ENCODE measurements around the gene THRSP. TPM values are rescaled to one million over a fixed set of nuclear protein-coding genes. Genes with fewer than 3 reads are reported as not detected.

The THRSP gene
- total RNA-seq, 2 experiments from 2014 or later: not detected

DNA sequence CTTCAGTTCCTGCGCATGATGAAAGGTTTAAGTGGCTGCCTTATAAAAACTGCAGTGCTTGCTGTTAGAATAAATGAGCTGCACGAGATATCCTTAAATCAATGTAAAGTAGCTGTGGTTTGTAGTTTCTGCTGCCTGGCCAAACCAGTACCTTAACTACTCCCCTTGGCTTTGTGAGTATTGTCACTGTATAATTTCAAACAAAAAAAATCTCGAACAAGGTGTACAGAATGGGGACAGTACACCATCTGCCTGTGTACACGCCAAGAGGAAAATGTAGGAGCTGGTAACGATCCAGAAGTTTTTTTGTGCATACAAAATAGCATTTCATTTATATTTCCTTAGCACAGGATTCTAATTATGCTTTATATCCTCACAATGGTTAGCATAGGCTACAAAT lies 36.6 kb downstream of the THRSP start:
- no peak overlapping the region for H3K4me3 ChIP-seq (ENCODE audit: low read length)
- ATAC-seq (ENCODE audit: poor library complexity) (no peak), DNase-seq (no peak)
- POLR2A ChIA-PET: no interaction called here
- no peaks in the 10 kb centered on the region for H3K9me3 Mint-ChIP-seq
- no peak overlapping the region for H3K4me3 Mint-ChIP-seq
- H3K36me3 Mint-ChIP-seq (ENCODE audit: low read depth): peaks cover 58% of the 10 kb centered on the region
- no peak overlapping the region for H3K27ac Mint-ChIP-seq
- no peaks in the 10 kb centered on the region for H3K27me3 Mint-ChIP-seq
- CTCF ChIA-PET: no interaction called here
- intact Hi-C loops (cut with DNase I, micrococcal nuclease): no loop called here
- TF ChIP-seq, protein P1, sequence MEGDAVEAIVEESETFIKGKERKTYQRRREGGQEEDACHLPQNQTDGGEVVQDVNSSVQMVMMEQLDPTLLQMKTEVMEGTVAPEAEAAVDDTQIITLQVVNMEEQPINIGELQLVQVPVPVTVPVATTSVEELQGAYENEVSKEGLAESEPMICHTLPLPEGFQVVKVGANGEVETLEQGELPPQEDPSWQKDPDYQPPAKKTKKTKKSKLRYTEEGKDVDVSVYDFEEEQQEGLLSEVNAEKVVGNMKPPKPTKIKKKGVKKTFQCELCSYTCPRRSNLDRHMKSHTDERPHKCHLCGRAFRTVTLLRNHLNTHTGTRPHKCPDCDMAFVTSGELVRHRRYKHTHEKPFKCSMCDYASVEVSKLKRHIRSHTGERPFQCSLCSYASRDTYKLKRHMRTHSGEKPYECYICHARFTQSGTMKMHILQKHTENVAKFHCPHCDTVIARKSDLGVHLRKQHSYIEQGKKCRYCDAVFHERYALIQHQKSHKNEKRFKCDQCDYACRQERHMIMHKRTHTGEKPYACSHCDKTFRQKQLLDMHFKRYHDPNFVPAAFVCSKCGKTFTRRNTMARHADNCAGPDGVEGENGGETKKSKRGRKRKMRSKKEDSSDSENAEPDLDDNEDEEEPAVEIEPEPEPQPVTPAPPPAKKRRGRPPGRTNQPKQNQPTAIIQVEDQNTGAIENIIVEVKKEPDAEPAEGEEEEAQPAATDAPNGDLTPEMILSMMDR (IDR thresholded peaks at IDR 0.05): no peak
- no peaks in the 10 kb centered on the region for H3K4me1 ChIP-seq (ENCODE audit: insufficient read depth, low read length)
- H3K36me3 ChIP-seq (ENCODE audit: insufficient read depth, low read length): peaks cover 31% of the 10 kb centered on the region
- H3K9me3 ChIP-seq (ENCODE audit: control insufficient read depth in 1 of 2, insufficient read depth in 1 of 2, low read length in 2 of 2): no peaks in the 10 kb centered on the region
- H3K4me1 Mint-ChIP-seq (ENCODE audit: low read depth): no peaks in the 10 kb centered on the region
- H3K27me3 ChIP-seq (ENCODE audit: control insufficient read depth in 1 of 2, insufficient read depth in 2 of 2, low read length in 2 of 2): no peaks in the 10 kb centered on the region
- no peak overlapping the region for H3K27ac ChIP-seq (ENCODE audit: low read depth in 1 of 2, low read length in 2 of 2)

- intact Hi-C loops (cut with DNase I, micrococcal nuclease): no loop called here
- H3K27ac Mint-ChIP-seq: no peak overlapping the region
Measured at GRCh38 chr11:78100676-78101472, 37.2 kb downstream of the THRSP start.

DNA sequence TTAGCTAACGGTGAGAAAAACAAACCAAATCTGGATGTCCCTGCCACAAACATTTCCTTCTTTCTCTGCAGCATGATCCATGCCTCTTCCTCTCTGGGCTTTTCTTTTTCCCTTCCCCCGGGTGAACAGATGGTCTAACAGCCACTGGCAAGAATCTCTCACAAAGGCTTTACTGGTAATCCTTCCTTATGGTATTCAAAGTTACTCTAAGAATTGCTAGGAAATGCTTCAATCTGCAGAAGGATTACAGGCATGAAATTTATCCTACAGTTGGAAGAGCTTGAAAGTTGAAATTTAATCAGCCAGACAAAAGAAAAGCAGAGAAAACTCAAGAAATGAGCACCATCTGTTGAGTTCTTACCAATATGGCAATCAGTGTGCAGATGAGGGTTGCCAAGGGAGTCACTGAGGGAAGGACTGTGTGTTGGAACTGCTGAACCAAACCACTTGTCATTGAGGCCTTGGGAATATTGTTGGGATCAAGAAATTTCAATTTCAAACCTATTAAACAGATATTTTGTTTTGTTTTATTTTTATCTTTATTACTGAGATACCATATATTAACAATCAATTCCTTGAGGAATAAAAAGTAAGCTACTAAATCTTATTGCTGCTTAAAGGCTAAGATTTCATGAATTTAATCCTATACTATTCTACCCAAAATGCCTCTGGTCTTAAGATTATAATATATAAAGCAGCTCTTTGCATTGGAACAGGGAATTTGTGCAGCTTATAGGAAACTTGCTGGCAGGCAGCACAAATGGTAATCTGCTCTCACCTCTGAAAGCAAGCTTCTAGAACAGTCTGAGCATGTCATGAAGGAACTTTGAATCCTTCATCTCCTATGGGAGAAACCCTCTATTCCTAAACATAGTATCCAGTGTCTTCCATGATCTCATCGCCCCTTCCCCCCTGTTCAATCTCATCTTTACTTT lies 45.7 kb downstream of the THRSP start:
- ChIA-PET CTCF (no interaction called here), POLR2A (no interaction called here)
- H3K27ac Mint-ChIP-seq: no peak overlapping the region

More at GRCh38 chr11:78100676-78101472, 37.2 kb downstream of the THRSP start:
- no peaks in the 10 kb centered on the region for H3K4me1 Mint-ChIP-seq (ENCODE audit: low read depth)
- no peaks in the 10 kb centered on the region for H3K27me3 Mint-ChIP-seq
- Histone ChIP-seq H3K36me3 (ENCODE audit: insufficient read depth, low read length) (peaks cover 31% of the 10 kb centered on the region), H3K4me1 (ENCODE audit: insufficient read depth, low read length) (no peaks in the 10 kb centered on the region), H3K27me3 (ENCODE audit: control insufficient read depth in 1 of 2, insufficient read depth in 2 of 2, low read length in 2 of 2) (no peaks in the 10 kb centered on the region), H3K4me3 (ENCODE audit: low read length) (no peak overlapping the region), H3K9me3 (ENCODE audit: control insufficient read depth in 1 of 2, insufficient read depth in 1 of 2, low read length in 2 of 2) (no peaks in the 10 kb centered on the region), H3K27ac (ENCODE audit: low read depth in 1 of 2, low read length in 2 of 2) (no peak overlapping the region)
- H3K9me3 Mint-ChIP-seq: no peaks in the 10 kb centered on the region
- no peak for ATAC-seq (ENCODE audit: poor library complexity)
- H3K4me3 Mint-ChIP-seq: no peak overlapping the region
- POLR2A ChIA-PET: no interaction called here
- DNase-seq: no peak
- H3K36me3 Mint-ChIP-seq (ENCODE audit: low read depth): peaks cover 60% of the 10 kb centered on the region
- CTCF ChIA-PET: no interaction called here
- TF ChIP-seq, protein P1 (IDR thresholded peaks at IDR 0.05): no peak

More for the DNA sequence above, 45.7 kb downstream of the THRSP start:
- TF ChIP-seq, protein P1 (IDR thresholded peaks at IDR 0.05): no peak
- Mint-ChIP-seq H3K4me3 (no peak overlapping the region), H3K9me3 (no peaks in the 10 kb centered on the region), H3K36me3 (ENCODE audit: low read depth) (peaks cover 66% of the 10 kb centered on the region), H3K27me3 (no peaks in the 10 kb centered on the region), H3K4me1 (ENCODE audit: low read depth) (no peaks in the 10 kb centered on the region)
- H3K9me3 ChIP-seq (ENCODE audit: control insufficient read depth in 1 of 2, insufficient read depth in 1 of 2, low read length in 2 of 2): no peaks in the 10 kb centered on the region
- H3K4me1 ChIP-seq (ENCODE audit: insufficient read depth, low read length): no peaks in the 10 kb centered on the region
- no peak overlapping the region for H3K27ac ChIP-seq (ENCODE audit: low read depth in 1 of 2, low read length in 2 of 2)
- peaks cover 37% of the 10 kb centered on the region for H3K36me3 ChIP-seq (ENCODE audit: insufficient read depth, low read length)
- no peak for DNase-seq
- no peak for ATAC-seq (ENCODE audit: poor library complexity)
- intact Hi-C loops (cut with DNase I, micrococcal nuclease): no loop called here
- H3K4me3 ChIP-seq (ENCODE audit: low read length): no peak overlapping the region
- no peaks in the 10 kb centered on the region for H3K27me3 ChIP-seq (ENCODE audit: control insufficient read depth in 1 of 2, insufficient read depth in 2 of 2, low read length in 2 of 2)

Measured in CD4-positive, alpha-beta T cell (primary cell).